Mucosa of descending colon (tissue), 3 donors: Measurements from ENCODE around the gene LRRFIP2. TPM values are rescaled to one million over a fixed set of nuclear protein-coding genes. Genes with fewer than 3 reads are reported as not detected.
"Not testable (repeated sequence)": the region's sequence is repeated elsewhere in the genome, so short reads cannot be mapped to it uniquely, and the experiment has no call there.

Experiments used
- ATAC-seq: fragments of 200-7000 bp; cut with Tn5 transposase; one replicate; pipeline ENCODE4 v1.9.1; 2020; ENCODE audit warnings: mild to moderate bottlenecking, moderate library complexity
- DNase-seq, 3 donors: peaks; one replicate each; pipeline ENCODE4 v3.0.0-alpha.2; 2020
- H3K36me3 ChIP-seq: fragments of 200-600 bp; one replicate; pipeline ENCODE4 v1.8.0; 2021; ENCODE audit warnings: low read depth, mild to moderate bottlenecking
- H3K4me1 ChIP-seq: fragments of 200-600 bp; one replicate; pipeline ENCODE4 v1.8.0; 2021; ENCODE audit warnings: low read depth, mild to moderate bottlenecking
- H3K4me3 ChIP-seq: fragments of 200-600 bp; one replicate; pipeline ENCODE4 v1.8.0; 2021; ENCODE audit warnings: mild to moderate bottlenecking
- H3K9me3 ChIP-seq: fragments of 200-600 bp; one replicate; pipeline ENCODE4 v1.8.0; 2021; ENCODE audit warnings: mild to moderate bottlenecking
- CTCF ChIP-seq: fragments of 200-600 bp; IDR thresholded peaks from one replicate; pipeline ENCODE4 v1.8.0; 2022; ENCODE audit warnings: antibody characterized with exemption, mild to moderate bottlenecking
- intact Hi-C, 2 donors: fragments of 100-400 bp; cut with DNase I in 1 of 2; cut with micrococcal nuclease in 1 of 2; formaldehyde crosslinking; loops; one replicate each; pipeline versions ENCODE4 v1.11.0 to v1.11.1; 2022; cut with DNase I, micrococcal nuclease
- total RNA-seq, 3 donors: library from RNA; stranded (reverse); fragmentation: NEBNext Ultra II Directional in 2 of 3; extraction: Animal tissue kit (Norgen Biotek cat#: 25700) in 2 of 3; gene quantifications; one replicate each; pipeline versions ENCODE4 v1.2.1 to v1.2.4, GENCODE V29; 2021 to 2023
- donor health status: DM: no; HTN: no; CAD: no; lungs with moderate emphysema.
- donor health status: DM: no; HTN: no; CAD: no.
- donor health status: DM: no; HTN: yes; CAD: no.

The LRRFIP2 gene
- total RNA-seq, 3 donors from 2014 or later, result 89.9 to 136 (median 128) TPM

GRCh38 chr3:37210230-37210629 is 35.8 kb upstream of the LRRFIP2 start:
- no peak for TF ChIP-seq CTCF
- Histone ChIP-seq H3K36me3 (no peaks in the 10 kb centered on the region), H3K4me1 (peaks cover 3% of the 10 kb centered on the region), H3K4me3 (no peak overlapping the region), H3K9me3 (no peaks in the 10 kb centered on the region)
- ATAC-seq (no peak), DNase-seq (no peak)
- intact Hi-C loops, result no loop called here

- DNase-seq, H3K4me3 ChIP-seq, intact Hi-C loops, H3K4me1 ChIP-seq, H3K9me3 ChIP-seq, ATAC-seq, H3K36me3 ChIP-seq: not testable (repeated sequence)
Observed at GRCh38 chr3:37208576-37208975, 34.2 kb upstream of the LRRFIP2 start.

- DNase-seq, ATAC-seq, H3K4me1 ChIP-seq, H3K36me3 ChIP-seq, H3K9me3 ChIP-seq, intact Hi-C loops, H3K4me3 ChIP-seq: not testable (repeated sequence)
Observed at GRCh38 chr3:37208008-37208407, 33.6 kb upstream of the LRRFIP2 start.

GRCh38 chr3:37206041-37206440 is 31.7 kb upstream of the LRRFIP2 start:
- intact Hi-C loops, H3K36me3 ChIP-seq, ATAC-seq, H3K9me3 ChIP-seq, H3K4me1 ChIP-seq, DNase-seq, H3K4me3 ChIP-seq: not testable (repeated sequence)

GRCh38 chr3:37204314-37204713 is 29.9 kb upstream of the LRRFIP2 start:
- no peak for TF ChIP-seq CTCF
- ATAC-seq (no peak), DNase-seq (no peak)
- intact Hi-C loops, result no loop called here
- Histone ChIP-seq H3K4me1 (no peaks in the 10 kb centered on the region), H3K4me3 (no peak overlapping the region), H3K36me3 (no peaks in the 10 kb centered on the region), H3K9me3 (no peaks in the 10 kb centered on the region)

- DNase-seq, result no peak
- H3K4me1 ChIP-seq, result no peaks in the 10 kb centered on the region
- no peak for TF ChIP-seq CTCF
- ATAC-seq, result no peak
- no peaks in the 10 kb centered on the region for H3K9me3 ChIP-seq
- intact Hi-C loops, result no loop called here
- no peak overlapping the region for H3K4me3 ChIP-seq
- H3K36me3 ChIP-seq, result no peaks in the 10 kb centered on the region
Observed at GRCh38 chr3:37202035-37202434, 27.7 kb upstream of the LRRFIP2 start.

- DNase-seq, result no peak
- intact Hi-C loops, result no loop called here
- no peaks in the 10 kb centered on the region for H3K4me1 ChIP-seq
- H3K36me3 ChIP-seq, result no peaks in the 10 kb centered on the region
- no peak for ATAC-seq
- no peak overlapping the region for H3K4me3 ChIP-seq
- no peaks in the 10 kb centered on the region for H3K9me3 ChIP-seq
- TF ChIP-seq CTCF, result no peak
Observed at GRCh38 chr3:37200141-37200540, 25.8 kb upstream of the LRRFIP2 start.
